SU-DHL-6 (cell line): ENCODE data around the gene MEF2C.

Experiments used
- H2AFZ ChIP-seq: fragments of 200-600 bp; sonication (generic); 2 replicates; pipeline ENCODE4 v1.6.1; 2014; ENCODE audit warnings: low read depth, mild to moderate bottlenecking, moderate library complexity, mixed read lengths, antibody characterized with exemption, low read length; ENCODE audit not compliant: severe bottlenecking
- H3F3A ChIP-seq: fragments of 200-600 bp; shearing (Covaris generic); 2 replicates; pipeline ENCODE4 v1.6.0; 2016; ENCODE audit warnings: antibody characterized with exemption, mild to moderate bottlenecking; ENCODE audit not compliant: insufficient read depth
- H3K27ac ChIP-seq: fragments of 200-600 bp; sonication (generic); 2 replicates; pipeline ENCODE4 v1.5.1; 2016; ENCODE audit warnings: low read depth, mild to moderate bottlenecking, low read length, moderate library complexity, mixed read lengths
- H3K27me3 ChIP-seq: fragments of 200-600 bp; sonication (generic), shearing (Covaris generic); 2 replicates; pipeline ENCODE4 v1.6.0; 2014; ENCODE audit warnings: mild to moderate bottlenecking, low read length
- H3K36me3 ChIP-seq: fragments of 200-600 bp; sonication (generic); 2 replicates; pipeline ENCODE4 v1.6.1; 2014; ENCODE audit warnings: mild to moderate bottlenecking, low read length, mixed read lengths
- H3K4me2 ChIP-seq: fragments of 300-600, 200-600 bp; shearing (Covaris generic), sonication (generic); 2 replicates; pipeline ENCODE4 v1.6.0; 2014; ENCODE audit warnings: low read length, low read depth, mild to moderate bottlenecking; ENCODE audit not compliant: poor library complexity, severe bottlenecking
- H3K4me3 ChIP-seq: fragments of 200-600 bp; sonication (generic); 2 replicates; pipeline ENCODE4 v1.5.1; 2014; ENCODE audit warnings: antibody characterized with exemption, low read length, mild to moderate bottlenecking, mixed read lengths; ENCODE audit not compliant: insufficient read depth, poor library complexity, severe bottlenecking
- H3K79me2 ChIP-seq: fragments of 200-600 bp; sonication (generic); 2 replicates; pipeline ENCODE4 v1.6.1; 2014; ENCODE audit warnings: mild to moderate bottlenecking, low read length, moderate library complexity; ENCODE audit not compliant: insufficient read depth
- H3K9ac ChIP-seq: fragments of 200-600 bp; sonication (generic); 2 replicates; pipeline ENCODE4 v1.7.0; 2014; ENCODE audit warnings: mild to moderate bottlenecking, low read length
- H3K9me2 ChIP-seq: fragments of 200-600 bp; sonication (generic); replicated peaks from 2 replicates; pipeline ENCODE4 v1.6.1; 2014; ENCODE audit warnings: low read length; ENCODE audit not compliant: insufficient read depth
- H3K9me3 ChIP-seq: fragments of 200-600 bp; sonication (generic); 2 replicates; pipeline ENCODE4 v1.6.1; 2014; ENCODE audit warnings: low read length, mixed read lengths; ENCODE audit not compliant: insufficient read depth
- H4K20me1 ChIP-seq: fragments of 200-600 bp; sonication (generic); 2 replicates; pipeline ENCODE4 v1.6.1; 2014; ENCODE audit warnings: low read depth, mild to moderate bottlenecking, antibody characterized with exemption, low read length, moderate library complexity, mixed read lengths
- CTCF ChIP-seq: fragments of 200-600 bp; sonication (generic); IDR thresholded peaks from one replicate; pipeline ENCODE4 v1.5.1; 2017; ENCODE audit warnings: antibody characterized with exemption, mild to moderate bottlenecking, low read length, moderate library complexity; ENCODE audit not compliant: insufficient read depth, poor library complexity, severe bottlenecking
- EZH2phosphoT487 ChIP-seq: fragments of 200-600 bp; sonication (generic), shearing (Covaris generic); conservative IDR thresholded peaks from 2 replicates; pipeline ENCODE4 v1.6.1; 2018; ENCODE audit warnings: mild to moderate bottlenecking, antibody characterized with exemption, low read length, moderate library complexity, mixed read lengths

MEF2C gene

GRCh38 chr5:88785746-88786565 lies 97.0 kb downstream of the MEF2C start:
- Histone ChIP-seq H3K36me3 (no peaks in the 10 kb centered on the region), H3K4me2 (no peak overlapping the region), H4K20me1 (no peaks in the 10 kb centered on the region), H3K9me2 (no peaks in the 10 kb centered on the region), H3K79me2 (no peaks in the 10 kb centered on the region), H2AFZ (no peak overlapping the region), H3K9me3 (no peaks in the 10 kb centered on the region), H3K9ac (no peak overlapping the region), H3K4me3 (no peak overlapping the region), H3F3A (no peaks in the 10 kb centered on the region), H3K27ac (no peak overlapping the region), H3K27me3 (no peaks in the 10 kb centered on the region)
- TF ChIP-seq EZH2phosphoT487 (no peak), CTCF (no peak)

GRCh38 chr5:88782571-88782970 lies 100.4 kb downstream of the MEF2C start:
- Histone ChIP-seq H3K9me3 (no peaks in the 10 kb centered on the region), H3F3A (no peaks in the 10 kb centered on the region), H2AFZ (no peak overlapping the region), H3K36me3 (no peaks in the 10 kb centered on the region), H3K9me2 (no peaks in the 10 kb centered on the region), H3K27ac (no peak overlapping the region), H3K27me3 (no peaks in the 10 kb centered on the region), H4K20me1 (no peaks in the 10 kb centered on the region), H3K4me3 (no peak overlapping the region), H3K79me2 (no peaks in the 10 kb centered on the region), H3K9ac (no peak overlapping the region), H3K4me2 (no peak overlapping the region)
- TF ChIP-seq CTCF (no peak), EZH2phosphoT487 (no peak)

DNA sequence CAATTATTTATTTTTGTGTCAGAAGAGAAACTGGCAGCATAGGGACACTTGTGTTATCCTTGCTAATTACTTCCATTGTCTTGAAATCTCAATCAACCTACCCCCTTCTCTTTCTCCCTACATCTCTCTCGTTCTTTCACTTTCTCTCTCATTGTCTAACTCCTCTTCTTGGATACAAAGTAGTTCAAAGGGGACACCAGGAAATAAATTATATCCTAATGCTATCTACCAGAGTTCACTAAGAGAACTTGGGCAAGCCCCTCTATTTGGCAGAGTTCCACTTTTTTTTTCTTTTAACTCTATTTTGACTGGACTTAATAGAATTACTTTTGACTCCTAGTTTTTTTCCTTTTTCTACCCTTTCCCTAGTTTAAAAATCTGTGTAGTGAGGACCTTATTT lies 102.2 kb downstream of the MEF2C start:
- no peak overlapping the region for H2AFZ ChIP-seq
- H4K20me1 ChIP-seq = no peaks in the 10 kb centered on the region
- no peaks in the 10 kb centered on the region for H3K9me2 ChIP-seq
- H3K79me2 ChIP-seq = no peaks in the 10 kb centered on the region
- no peaks in the 10 kb centered on the region for H3F3A ChIP-seq
- H3K9ac ChIP-seq = no peak overlapping the region
- TF ChIP-seq EZH2phosphoT487 (no peak), CTCF (no peak)
- no peak overlapping the region for H3K27ac ChIP-seq
- no peaks in the 10 kb centered on the region for H3K36me3 ChIP-seq
- H3K4me3 ChIP-seq = no peak overlapping the region
- no peaks in the 10 kb centered on the region for H3K27me3 ChIP-seq
- H3K4me2 ChIP-seq = no peak overlapping the region
- H3K9me3 ChIP-seq = no peaks in the 10 kb centered on the region
